HepG2 (cell line): ENCODE results near the gene PALM. TPM values are rescaled to one million over a fixed set of nuclear protein-coding genes. Genes with fewer than 3 reads are reported as not detected.

Source experiments
- ATAC-seq: fragments of 200-7000 bp; cut with Tn5 transposase; 3 replicates; pipeline ENCODE4 v1.9.1; 2020; ENCODE audit warnings: mild to moderate bottlenecking, moderate library complexity
- BruUV-seq: library from RNA; stranded (reverse); fragments of 400-500 nt; replicated peaks from 2 replicates; lab custom pipeline; 2021; lab: Mats Ljungman, UMichigan
- CTCF ChIA-PET: fragments of 300-600 bp; formaldehyde crosslinking; extraction: SDS; loops from one replicate; lab custom pipeline; 2021; ENCODE audit warnings: low total read pairs, inconsistent platforms, low intra/inter-chr PET ratio; lab: Yijun Ruan, JAX
- POLR2A ChIA-PET: fragments of 350-600 bp; sonication (Branson Sonifier 250); formaldehyde crosslinking; loops from one replicate; lab custom pipeline; 2020; ENCODE audit warnings: antibody characterized with exemption, inconsistent platforms; lab: Yijun Ruan, JAX
- DNase-seq: peaks from one replicate; pipeline ENCODE4 v3.0.0-alpha.2; 2015; ENCODE audit warnings: low spot score
- FAIRE-seq: peaks from 3 replicates; lab custom pipeline; 2011; peaks lifted over from hg19 to GRCh38; lab: Jason Lieb, UNC
- H2AFZ ChIP-seq: one replicate; pipeline ENCODE4 v1.6.1; 2011; ENCODE audit warnings: low read length, inconsistent platforms
- H3K27ac ChIP-seq: fragments of 300-600 bp; 3 replicates; pipeline ENCODE4 v1.8.0; 2011; ENCODE audit warnings: mixed run types, mild to moderate bottlenecking, mixed read lengths, low read length, inconsistent platforms; ENCODE audit not compliant: insufficient read depth; ENCODE audit errors: extremely low read length
- H3K27me3 ChIP-seq, 2 experiments: fragments of 200-600 bp in 1 of 2; 2 replicates in 1 of 2; 3 replicates in 1 of 2; pipeline versions ENCODE4 v1.6.0 to v1.8.0; 2011; ENCODE audit warnings: low read length in 2 of 2, mild to moderate bottlenecking in 2 of 2, moderate library complexity in 2 of 2, inconsistent platforms in 1 of 2; ENCODE audit not compliant: insufficient read depth in 2 of 2, control insufficient read depth in 1 of 2
- H3K36me3 ChIP-seq, 2 experiments: fragments of 200-600 bp in 1 of 2; replicated peaks in 1 of 2; 2 replicates in 1 of 2; 3 replicates in 1 of 2; pipeline versions ENCODE4 v1.5.1 to v1.8.0; 2011; ENCODE audit warnings: low read length in 2 of 2, inconsistent platforms in 1 of 2; ENCODE audit not compliant: insufficient read depth in 2 of 2, control insufficient read depth in 1 of 2
- H3K4me1 ChIP-seq: 2 replicates; pipeline ENCODE4 v1.5.1; 2012; ENCODE audit warnings: low read length, inconsistent platforms; ENCODE audit not compliant: insufficient read depth
- H3K4me2 ChIP-seq: 2 replicates; pipeline ENCODE4 v1.6.0; 2011; ENCODE audit warnings: low read depth, low read length, inconsistent platforms
- H3K4me3 ChIP-seq, 3 experiments: fragments of 200-600 bp in 1 of 3; sonication (generic), shearing (Covaris generic) in 1 of 3; replicated peaks in 1 of 3; 2 replicates each; pipeline ENCODE4 v1.5.1; 2011 to 2016; ENCODE audit warnings: low read length in 3 of 3, inconsistent platforms in 2 of 3, low read depth in 2 of 3, mild to moderate bottlenecking in 2 of 3, control low read depth in 1 of 3, mixed read lengths in 1 of 3; ENCODE audit not compliant: insufficient read depth in 1 of 3
- H3K79me2 ChIP-seq: one replicate; pipeline ENCODE4 v1.6.1; 2011; ENCODE audit warnings: low read length, inconsistent platforms; ENCODE audit not compliant: insufficient read depth
- H3K9ac ChIP-seq: 2 replicates; pipeline ENCODE4 v1.6.0; 2011; ENCODE audit warnings: mild to moderate bottlenecking, low read depth, low read length, inconsistent platforms; ENCODE audit not compliant: insufficient read depth
- H3K9me3 ChIP-seq: 2 replicates; pipeline ENCODE4 v1.5.1; 2012; ENCODE audit warnings: mild to moderate bottlenecking, low read length
- H4K20me1 ChIP-seq: 2 replicates; pipeline ENCODE4 v1.6.0; 2011; ENCODE audit warnings: inconsistent platforms, mild to moderate bottlenecking, low read length, moderate library complexity; ENCODE audit not compliant: insufficient read depth
- CCDC6 ChIP-seq: sonication (generic); formaldehyde crosslinking; IDR thresholded peaks from 2 replicates; pipeline ENCODE4 v1.8.1; 2022; ENCODE audit warnings: mild to moderate bottlenecking, missing genetic modification reagents, moderate library complexity
- HIC2 ChIP-seq: sonication (generic); formaldehyde crosslinking; IDR thresholded peaks from 2 replicates; pipeline ENCODE4 v1.9.0; 2022; ENCODE audit warnings: low read depth, missing genetic modification reagents
- HNF1B ChIP-seq: sonication (generic); formaldehyde crosslinking; IDR thresholded peaks from 2 replicates; pipeline ENCODE4 v1.5.1; 2020; ENCODE audit warnings: mild to moderate bottlenecking, moderate library complexity, missing genetic modification reagents
- HNRNPL ChIP-seq: fragments of 200-400 bp; formaldehyde crosslinking; IDR thresholded peaks from 2 replicates; pipeline ENCODE4 v1.6.1; 2017; ENCODE audit warnings: mild to moderate bottlenecking, low read depth, low read length
- IRX3 ChIP-seq: sonication (generic); formaldehyde crosslinking; IDR thresholded peaks from 2 replicates; pipeline ENCODE4 v1.8.1; 2023; ENCODE audit warnings: mild to moderate bottlenecking, low read depth, missing genetic modification reagents, borderline replicate concordance
- MTF1 ChIP-seq: sonication (generic); formaldehyde crosslinking; IDR thresholded peaks from 2 replicates; pipeline ENCODE4 v1.5.0; 2020; ENCODE audit warnings: missing genetic modification reagents
- SKI ChIP-seq: fragments of 450-650 bp; IDR thresholded peaks from one replicate; pipeline ENCODE4 v1.6.1; 2018; ENCODE audit warnings: mild to moderate bottlenecking; ENCODE audit not compliant: partially characterized antibody
- SNAPC2 ChIP-seq: sonication (generic); formaldehyde crosslinking; IDR thresholded peaks from 2 replicates; pipeline ENCODE4 v1.8.1; 2022; ENCODE audit warnings: mild to moderate bottlenecking, missing genetic modification reagents
- ZBTB33 ChIP-seq: sonication (generic); formaldehyde crosslinking; IDR thresholded peaks from 2 replicates; pipeline ENCODE4 v1.4.0; 2020; ENCODE audit warnings: missing genetic modification reagents
- ZBTB38 ChIP-seq: sonication (generic); formaldehyde crosslinking; IDR thresholded peaks from 2 replicates; pipeline ENCODE4 v1.5.1; 2020; ENCODE audit warnings: mild to moderate bottlenecking, missing genetic modification reagents
- ZNF180 ChIP-seq: sonication (generic); formaldehyde crosslinking; IDR thresholded peaks from 2 replicates; pipeline ENCODE4 v1.4.0; 2020; ENCODE audit warnings: low read depth, missing genetic modification reagents, borderline replicate concordance
- ZNF34 ChIP-seq: sonication (generic); formaldehyde crosslinking; IDR thresholded peaks from 2 replicates; pipeline ENCODE4 v1.4.0; 2020; ENCODE audit warnings: mild to moderate bottlenecking, missing genetic modification reagents, borderline replicate concordance
- ZNF616 ChIP-seq: sonication (generic); formaldehyde crosslinking; IDR thresholded peaks from 2 replicates; pipeline ENCODE4 v1.5.0; 2020; ENCODE audit warnings: low read depth, mild to moderate bottlenecking, missing genetic modification reagents
- WGBS: methylation state at CpG from one replicate; pipeline ENCODE4 v1.1.6; 2017; ENCODE audit warnings: low lambda C conversion rate; 5-methylcytosine and 5-hydroxymethylcytosine counted together
- in situ Hi-C: cut with HindIII; loops from 2 replicates; pipeline ENCODE4 v1.10.0; 2017; ENCODE audit warnings: low pct_unique_long_range_greater_than_20kb; ENCODE audit not compliant: extremely low pct_ligation_motif_present
- intact Hi-C: fragments of 100-400 bp; cut with micrococcal nuclease; formaldehyde crosslinking; loops from one replicate; pipeline ENCODE4 v1.10.0; 2022; ENCODE audit not compliant: unreplicated experiment
- polyA plus RNA-seq, 8 experiments: library from polyadenylated mRNA; depleted of rRNA in 3 of 8; stranded (reverse) in 7 of 8; unstranded in 1 of 8; fragments of >200 nt; fragmentation: Illumina TruSeq in 4 of 8; extraction: Trizol in 4 of 8; gene quantifications; 2 replicates each; pipeline versions ENCODE4 v1.2.1 to v1.2.3, GENCODE V29; 2011 to 2016; ENCODE audit warnings: low read depth in 4 of 8, missing spikeins in 1 of 8, mixed read lengths in 1 of 8; ENCODE audit not compliant: insufficient read depth in 1 of 8
- total RNA-seq, 5 experiments: library from RNA; depleted of rRNA; stranded (reverse); fragments of >200 nt; fragmentation: Illumina TruSeq; extraction: Trizol; gene quantifications; 2 replicates each; pipeline ENCODE4 v1.2.3, GENCODE V29; 2016; ENCODE audit warnings: low read depth in 1 of 5

PALM gene
- total and polyA plus RNA-seq, 2 of the 13 experiments (the other 11 are each of a cell fraction or from before 2014, with no cell fraction given), result 4.0 to 9.7 TPM

- TF ChIP-seq ZNF34 (CRISPR knock-in tag) (no peak), CCDC6 (CRISPR knock-in tag) (no peak), ZBTB33 (peak; percentile 25; the same call in 1 of the 2 replicates), MTF1 (CRISPR knock-in tag) (no peak), IRX3 (CRISPR knock-in tag) (no peak), SNAPC2 (no peak), ZNF616 (no peak), HIC2 (CRISPR knock-in tag) (0 out of 2 replicates have a peak, but pooled peaks have one; percentile 60), ZNF180 (CRISPR knock-in tag) (no peak), HNF1B (CRISPR knock-in tag) (no peak), SKI (no peak), ZBTB38 (CRISPR knock-in tag) (peak; percentile 54; the same call in 1 of the 2 replicates), HNRNPL (0 out of 2 replicates have a peak, but pooled peaks have one; percentile 30)
- FAIRE-seq (no peak), ATAC-seq (no peak), DNase-seq (no peak)
- in situ Hi-C loops (no loop called here), intact Hi-C loops (loop anchor here (10.0 kb wide), 1 partner anchor 210 kb away; no protein-coding TSS in a partner anchor)
- Histone ChIP-seq H3K4me2 (0 out of 2 replicates have a peak overlapping the region, but pooled peaks have one; percentile 24), H3K9ac (no peak overlapping the region), H3K4me1 (peaks cover 48% of the 10 kb centered on the region), H3K9me3 (no peaks in the 10 kb centered on the region), H2AFZ (no peak overlapping the region), H3K36me3 (no peaks in the 10 kb centered on the region), H3K27me3 (no peaks in the 10 kb centered on the region), H4K20me1 (no peaks in the 10 kb centered on the region), H3K79me2 (peaks cover 5% of the 10 kb centered on the region), H3K4me3 (peak overlapping the region in 1 of 3 experiments; percentile 19; a peak in 1 of 6 replicates), H3K27ac (peak overlapping the region; percentile 26)
- no TSS peak for BruUV-seq
- POLR2A ChIA-PET, result interaction anchor here (0.7 to 1.3 kb wide), 3 partner anchors 11 to 235 kb away, joined by 3 to 6 read pairs (median 3); partner anchors contain the start of gene PTBP1
- WGBS, result 88% methylated on average over 13 of the region's 13 CpGs
- CTCF ChIA-PET, result no interaction called here
Observed at GRCh38 chr19:784541-784940, 75.8 kb downstream of the PALM start.
